Measurements from ENCODE around the gene CCT5.

Gene CCT5

GRCh38 chr5:10293907-10294662, 44.0 kb downstream of the CCT5 start:
- no peaks in the 10 kb centered on the region for H3K27me3 ChIP-seq (ENCODE audit: control insufficient read depth, insufficient read depth, low read length)
- no peak overlapping the region for H3K4me3 ChIP-seq (ENCODE audit: low read depth, low read length)
- no peaks in the 10 kb centered on the region for H3K9me3 ChIP-seq (ENCODE audit: control insufficient read depth, low read length)
- H3K4me2 ChIP-seq (ENCODE audit: low read length), result no peak overlapping the region
- no peak overlapping the region for H2AFZ ChIP-seq
- no peaks in the 10 kb centered on the region for H3K36me3 ChIP-seq (ENCODE audit: control insufficient read depth, insufficient read depth, low read length)
- no peaks in the 10 kb centered on the region for H3K79me2 ChIP-seq
- peaks cover 21% of the 10 kb centered on the region for H3K4me1 ChIP-seq
- no peak for TF ChIP-seq CTCF (IDR thresholded peaks at IDR 0.05)
- no peak overlapping the region for H3K27ac ChIP-seq
- no peak overlapping the region for H3K9ac ChIP-seq

GRCh38 chr5:10295619-10296326, 45.7 kb downstream of the CCT5 start:
- Histone ChIP-seq H2AFZ (no peak overlapping the region), H3K4me1 (peaks cover 6% of the 10 kb centered on the region), H3K27ac (no peak overlapping the region), H3K4me2 (ENCODE audit: low read length) (no peak overlapping the region), H3K36me3 (ENCODE audit: control insufficient read depth, insufficient read depth, low read length) (no peaks in the 10 kb centered on the region), H3K4me3 (ENCODE audit: low read depth, low read length) (no peak overlapping the region), H3K79me2 (no peaks in the 10 kb centered on the region), H3K9me3 (ENCODE audit: control insufficient read depth, low read length) (no peaks in the 10 kb centered on the region), H3K27me3 (ENCODE audit: control insufficient read depth, insufficient read depth, low read length) (no peaks in the 10 kb centered on the region), H3K9ac (no peak overlapping the region)
- no peak for TF ChIP-seq CTCF (IDR thresholded peaks at IDR 0.05)

GRCh38 chr5:10297646-10298204, 47.6 kb downstream of the CCT5 start:
- no peak overlapping the region for H3K4me3 ChIP-seq (ENCODE audit: low read depth, low read length)
- H3K27ac ChIP-seq, result no peak overlapping the region
- TF ChIP-seq CTCF (IDR thresholded peaks at IDR 0.05), result no peak
- no peaks in the 10 kb centered on the region for H3K36me3 ChIP-seq (ENCODE audit: control insufficient read depth, insufficient read depth, low read length)
- H3K9me3 ChIP-seq (ENCODE audit: control insufficient read depth, low read length), result no peaks in the 10 kb centered on the region
- no peaks in the 10 kb centered on the region for H3K27me3 ChIP-seq (ENCODE audit: control insufficient read depth, insufficient read depth, low read length)
- no peak overlapping the region for H2AFZ ChIP-seq
- H3K9ac ChIP-seq, result no peak overlapping the region
- no peaks in the 10 kb centered on the region for H3K79me2 ChIP-seq
- no peak overlapping the region for H3K4me2 ChIP-seq (ENCODE audit: low read length)
- peaks cover 19% of the 10 kb centered on the region for H3K4me1 ChIP-seq

GRCh38 chr5:10300246-10300645, 50.2 kb downstream of the CCT5 start:
- Histone ChIP-seq H3K27me3 (ENCODE audit: control insufficient read depth, insufficient read depth, low read length) (no peaks in the 10 kb centered on the region), H3K4me1 (peaks cover 29% of the 10 kb centered on the region), H3K27ac (no peak overlapping the region), H3K4me2 (ENCODE audit: low read length) (no peak overlapping the region), H3K9ac (no peak overlapping the region), H3K79me2 (peaks cover 4% of the 10 kb centered on the region), H3K4me3 (ENCODE audit: low read depth, low read length) (no peak overlapping the region), H2AFZ (no peak overlapping the region), H3K36me3 (ENCODE audit: control insufficient read depth, insufficient read depth, low read length) (no peaks in the 10 kb centered on the region), H3K9me3 (ENCODE audit: control insufficient read depth, low read length) (no peaks in the 10 kb centered on the region)
- TF ChIP-seq CTCF (IDR thresholded peaks at IDR 0.05), result no peak
